ENCODE data around the gene ZNF668.

DNA sequence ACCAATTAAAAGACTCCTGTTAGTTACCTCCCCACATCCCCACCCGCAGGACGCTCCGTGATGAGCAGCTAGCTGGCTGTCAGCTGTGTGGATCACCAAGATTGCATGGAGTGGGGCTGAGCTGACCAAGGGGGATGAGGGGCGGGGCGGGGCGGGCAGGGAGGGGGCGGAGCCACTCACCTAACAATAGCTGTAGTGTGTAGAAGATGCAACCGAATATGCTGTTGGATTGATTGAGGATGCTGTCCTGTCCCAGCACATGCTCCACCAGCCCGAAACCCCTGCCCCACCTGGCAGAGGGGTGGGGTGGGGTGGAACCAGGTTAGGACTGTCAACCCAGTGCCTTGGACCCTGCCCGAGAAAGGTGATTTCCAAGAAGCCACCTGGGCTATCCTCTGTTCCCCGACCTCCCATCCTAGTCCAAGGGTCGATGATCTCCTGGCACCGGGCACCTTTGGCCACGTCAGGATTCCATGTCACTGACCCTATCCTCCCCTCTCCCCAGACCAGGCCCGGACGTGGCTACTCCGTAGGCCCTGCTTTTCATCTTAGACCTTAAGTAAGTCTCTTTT lies 19.2 kb upstream of the ZNF668 start:
- TF ChIP-seq, protein P1, sequence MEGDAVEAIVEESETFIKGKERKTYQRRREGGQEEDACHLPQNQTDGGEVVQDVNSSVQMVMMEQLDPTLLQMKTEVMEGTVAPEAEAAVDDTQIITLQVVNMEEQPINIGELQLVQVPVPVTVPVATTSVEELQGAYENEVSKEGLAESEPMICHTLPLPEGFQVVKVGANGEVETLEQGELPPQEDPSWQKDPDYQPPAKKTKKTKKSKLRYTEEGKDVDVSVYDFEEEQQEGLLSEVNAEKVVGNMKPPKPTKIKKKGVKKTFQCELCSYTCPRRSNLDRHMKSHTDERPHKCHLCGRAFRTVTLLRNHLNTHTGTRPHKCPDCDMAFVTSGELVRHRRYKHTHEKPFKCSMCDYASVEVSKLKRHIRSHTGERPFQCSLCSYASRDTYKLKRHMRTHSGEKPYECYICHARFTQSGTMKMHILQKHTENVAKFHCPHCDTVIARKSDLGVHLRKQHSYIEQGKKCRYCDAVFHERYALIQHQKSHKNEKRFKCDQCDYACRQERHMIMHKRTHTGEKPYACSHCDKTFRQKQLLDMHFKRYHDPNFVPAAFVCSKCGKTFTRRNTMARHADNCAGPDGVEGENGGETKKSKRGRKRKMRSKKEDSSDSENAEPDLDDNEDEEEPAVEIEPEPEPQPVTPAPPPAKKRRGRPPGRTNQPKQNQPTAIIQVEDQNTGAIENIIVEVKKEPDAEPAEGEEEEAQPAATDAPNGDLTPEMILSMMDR (IDR thresholded peaks at IDR 0.05 in 8 of 11, conservative IDR thresholded peaks at IDR 0.05 in 3 of 11) = no peak
- TF ChIP-seq POLR2AphosphoS5 (IDR thresholded peaks at IDR 0.05) = no peak
- TF ChIP-seq POLR2A (IDR thresholded peaks at IDR 0.05) = no peak

All from spleen (tissue), 7 donors.